Astrocyte of the spinal cord (primary cell): ENCODE results near the gene MAT2B.
A peak's percentile ranks its signal among the peaks of the same experiment; 100 is the strongest.

Experiments used
- DNase-seq: peaks from one replicate; pipeline ENCODE4 v3.0.0; 2011; ENCODE audit warnings: low read depth, low spot score
- H3K4me3 ChIP-seq: 2 replicates; pipeline ENCODE4 v1.5.1; 2011; ENCODE audit warnings: low read depth, mild to moderate bottlenecking, low read length, moderate library complexity
- CTCF ChIP-seq: IDR thresholded peaks from 2 replicates; pipeline ENCODE4 v1.5.1; 2012; ENCODE audit warnings: low read depth, mild to moderate bottlenecking, low read length, inconsistent platforms
- in situ Hi-C: cut with HindIII; loops from 2 replicates; pipeline ENCODE4 v1.10.0; 2017; ENCODE audit warnings: low sequenced_read_pairs

Gene MAT2B

GRCh38 chr5:163509291-163509951 is 4.0 kb downstream of the MAT2B start:
- no peak for TF ChIP-seq CTCF
- in situ Hi-C loops = no loop called here
- peak; percentile 64 for DNase-seq
- H3K4me3 ChIP-seq = peak overlapping the region; percentile 18

- DNase-seq = no peak
- H3K4me3 ChIP-seq = no peak overlapping the region
- no peak for TF ChIP-seq CTCF
- in situ Hi-C loops = no loop called here
These were observed 7.1 kb downstream of the MAT2B start for GRCh38 chr5:163512526-163512925.

- TF ChIP-seq CTCF = no peak
- in situ Hi-C loops = no loop called here
These were observed 19.7 kb downstream of the MAT2B start for GRCh38 chr5:163525096-163525495.

GRCh38 chr5:163529698-163530097 is 24.3 kb downstream of the MAT2B start:
- no peak for TF ChIP-seq CTCF
- in situ Hi-C loops = no loop called here
- DNase-seq = no peak
- no peak overlapping the region for H3K4me3 ChIP-seq

More at GRCh38 chr5:163525096-163525495, 19.7 kb downstream of the MAT2B start:
- DNase-seq = no peak
- H3K4me3 ChIP-seq = no peak overlapping the region

GRCh38 chr5:163531272-163531671 is 25.9 kb downstream of the MAT2B start:
- no peak overlapping the region for H3K4me3 ChIP-seq
- DNase-seq = no peak
- TF ChIP-seq CTCF = no peak
- in situ Hi-C loops = no loop called here

- no peak overlapping the region for H3K4me3 ChIP-seq
- in situ Hi-C loops = no loop called here
- TF ChIP-seq CTCF = no peak
- no peak for DNase-seq
These were observed 27.0 kb downstream of the MAT2B start for GRCh38 chr5:163532171-163533084.
